IMR-90 (cell line): ENCODE data around the gene OTUD5. TPM values are rescaled to one million over a fixed set of nuclear protein-coding genes. Genes with fewer than 3 reads are reported as not detected.
A peak's percentile ranks its signal among the peaks of the same experiment; 100 is the strongest.

ENCODE experiments used
- ATAC-seq: fragments of 200-7000 bp; cut with Tn5 transposase; 2 replicates; pipeline ENCODE4 v1.9.1; 2020; ENCODE audit warnings: low read depth, mild to moderate bottlenecking, moderate library complexity
- BruUV-seq: library from RNA; stranded (reverse); fragments of 400-500 nt; replicated peaks from 2 replicates; lab custom pipeline; 2021; lab: Mats Ljungman, UMichigan
- CTCF ChIA-PET: fragments of 300-600 bp; formaldehyde crosslinking; extraction: SDS; loops from one replicate; lab custom pipeline; 2021; ENCODE audit warnings: antibody characterized with exemption; lab: Yijun Ruan, JAX
- POLR2A ChIA-PET: fragments of 300-600 bp; sonication (Branson Sonifier 250); formaldehyde crosslinking; loops from one replicate; lab custom pipeline; 2022; ENCODE audit warnings: antibody characterized with exemption; ENCODE audit not compliant: unreplicated experiment; lab: Charles Lee
- DNase-seq: peaks from one replicate; pipeline ENCODE4 v3.0.0; 2013
- H2AFZ ChIP-seq: replicated peaks from 2 replicates; pipeline ENCODE3; 2013; ENCODE audit warnings: low read length, mild to moderate bottlenecking; ENCODE audit not compliant: poor library complexity
- H2AK5ac ChIP-seq: 2 replicates; pipeline ENCODE4 v1.6.1; 2013; ENCODE audit warnings: low read depth, low read length, inconsistent platforms
- H2AK9ac ChIP-seq: replicated peaks from 2 replicates; pipeline ENCODE3; 2013; ENCODE audit warnings: mild to moderate bottlenecking, low read depth, low read length, moderate library complexity; ENCODE audit not compliant: poor library complexity
- H2BK120ac ChIP-seq: 2 replicates; pipeline ENCODE4 v1.6.1; 2013; ENCODE audit warnings: low read depth, low read length, inconsistent platforms
- H2BK15ac ChIP-seq: 3 replicates; pipeline ENCODE4 v1.6.1; 2013; ENCODE audit warnings: low read depth, low read length, inconsistent platforms
- H2BK20ac ChIP-seq: 2 replicates; pipeline ENCODE4 v1.6.1; 2013; ENCODE audit warnings: low read depth, mild to moderate bottlenecking, inconsistent platforms, low read length, moderate library complexity
- H2BK5ac ChIP-seq: 2 replicates; pipeline ENCODE4 v1.6.1; 2013; ENCODE audit warnings: mild to moderate bottlenecking, low read depth, low read length, inconsistent platforms; ENCODE audit not compliant: poor library complexity, severe bottlenecking
- H3K14ac ChIP-seq: replicated peaks from 2 replicates; pipeline ENCODE4 v1.6.1; 2013; ENCODE audit warnings: low read depth, low read length, inconsistent platforms
- H3K18ac ChIP-seq: 2 replicates; pipeline ENCODE4 v1.6.1; 2013; ENCODE audit warnings: low read depth, low read length, control low read depth
- H3K23ac ChIP-seq: 2 replicates; pipeline ENCODE4 v1.6.1; 2013; ENCODE audit warnings: low read depth, low read length, inconsistent platforms
- H3K27ac ChIP-seq: 2 replicates; pipeline ENCODE4 v1.5.1; 2013; ENCODE audit warnings: mild to moderate bottlenecking, control low read depth, low read length; ENCODE audit not compliant: insufficient read depth
- H3K27me3 ChIP-seq: 2 replicates; pipeline ENCODE4 v1.6.1; 2013; ENCODE audit warnings: low read length; ENCODE audit not compliant: control insufficient read depth, insufficient read depth
- H3K36me3 ChIP-seq: 2 replicates; pipeline ENCODE4 v1.6.1; 2013; ENCODE audit warnings: low read length, mixed read lengths; ENCODE audit not compliant: control insufficient read depth, insufficient read depth
- H3K4ac ChIP-seq: 2 replicates; pipeline ENCODE4 v1.6.1; 2013; ENCODE audit warnings: low read depth, low read length, inconsistent platforms
- H3K4me1 ChIP-seq: 2 replicates; pipeline ENCODE4 v1.6.1; 2013; ENCODE audit warnings: low read length, mixed read lengths; ENCODE audit not compliant: control insufficient read depth, insufficient read depth
- H3K4me2 ChIP-seq: 2 replicates; pipeline ENCODE4 v1.6.1; 2013; ENCODE audit warnings: low read depth, mild to moderate bottlenecking, control low read depth, low read length, moderate library complexity
- H3K4me3 ChIP-seq: 2 replicates; pipeline ENCODE4 v1.5.1; 2013; ENCODE audit warnings: low read depth, mild to moderate bottlenecking, control low read depth, low read length, moderate library complexity; ENCODE audit not compliant: insufficient read depth
- H3K56ac ChIP-seq: 2 replicates; pipeline ENCODE4 v1.6.1; 2013; ENCODE audit warnings: low read length, inconsistent platforms; ENCODE audit not compliant: insufficient read depth; ENCODE audit errors: extremely low read depth
- H3K79me1 ChIP-seq, 2 experiments: 2 replicates each; pipeline ENCODE4 v1.6.1; 2013; ENCODE audit warnings: low read length in 2 of 2, inconsistent platforms in 1 of 2, low read depth in 1 of 2
- H3K9ac ChIP-seq: 2 replicates; pipeline ENCODE4 v1.6.1; 2013; ENCODE audit warnings: low read depth, low read length, control low read depth
- H3K9me1 ChIP-seq: 2 replicates; pipeline ENCODE4 v1.6.1; 2013; ENCODE audit warnings: low read length, inconsistent platforms; ENCODE audit not compliant: insufficient read depth
- H3K9me3 ChIP-seq: 2 replicates; pipeline ENCODE4 v1.6.1; 2013; ENCODE audit warnings: low read length; ENCODE audit not compliant: control insufficient read depth, insufficient read depth
- H4K20me1 ChIP-seq: 2 replicates; pipeline ENCODE4 v1.6.1; 2013; ENCODE audit warnings: low read length, inconsistent platforms; ENCODE audit not compliant: insufficient read depth
- H4K5ac ChIP-seq: 2 replicates; pipeline ENCODE4 v1.6.1; 2013; ENCODE audit warnings: mild to moderate bottlenecking, low read depth, low read length, control low read depth
- H4K8ac ChIP-seq, 2 experiments: 2 replicates each; pipeline ENCODE4 v1.6.1; 2013; ENCODE audit warnings: low read depth in 2 of 2, low read length in 2 of 2, control low read depth in 1 of 2, inconsistent platforms in 1 of 2
- H4K91ac ChIP-seq: 2 replicates; pipeline ENCODE4 v1.6.1; 2013; ENCODE audit warnings: low read depth, low read length, inconsistent platforms; ENCODE audit not compliant: insufficient read depth
- BHLHE40 ChIP-seq: fragments of 150-350 bp; IDR thresholded peaks from 2 replicates; pipeline ENCODE4 v1.6.1; 2016; ENCODE audit warnings: mild to moderate bottlenecking, low read depth, low read length
- CEBPB ChIP-seq: IDR thresholded peaks from 2 replicates; pipeline ENCODE4 v1.6.1; 2012; ENCODE audit warnings: low read depth, low read length, improper control_type of control experiment
- CHD1 ChIP-seq: IDR thresholded peaks from 2 replicates; pipeline ENCODE4 v1.6.1; 2012; ENCODE audit warnings: low read depth, low read length, improper control_type of control experiment
- CTCF ChIP-seq: conservative IDR thresholded peaks from 2 replicates; pipeline ENCODE4 v1.5.1; 2012; ENCODE audit warnings: mild to moderate bottlenecking, low read depth, low read length, improper control_type of control experiment
- ELK1 ChIP-seq: fragments of 150-350 bp; IDR thresholded peaks from 2 replicates; pipeline ENCODE4 v1.6.1; 2016; ENCODE audit warnings: low read depth, mild to moderate bottlenecking, low read length, moderate library complexity, borderline replicate concordance
- FOS ChIP-seq: fragments of 150-350 bp; IDR thresholded peaks from 2 replicates; pipeline ENCODE4 v1.6.1; 2016; ENCODE audit warnings: low read depth, low read length
- MAFK ChIP-seq: IDR thresholded peaks from 2 replicates; pipeline ENCODE4 v1.6.1; 2012; ENCODE audit warnings: low read depth, low read length, improper control_type of control experiment
- MAZ ChIP-seq: IDR thresholded peaks from 2 replicates; pipeline ENCODE4 v1.6.1; 2012; ENCODE audit warnings: low read depth, mild to moderate bottlenecking, low read length, improper control_type of control experiment, moderate library complexity, borderline replicate concordance
- MXI1 ChIP-seq: IDR thresholded peaks from 2 replicates; pipeline ENCODE4 v1.6.1; 2012; ENCODE audit warnings: low read depth, mild to moderate bottlenecking, low read length, moderate library complexity, borderline replicate concordance
- NFE2L2 ChIP-seq: fragments of 150-350 bp; IDR thresholded peaks from 2 replicates; pipeline ENCODE4 v1.6.1; 2016; ENCODE audit warnings: low read depth, mild to moderate bottlenecking, low read length
- POLR2A ChIP-seq: IDR thresholded peaks from 2 replicates; pipeline ENCODE4 v1.6.1; 2012; ENCODE audit warnings: mild to moderate bottlenecking, low read depth, low read length
- RAD21 ChIP-seq: IDR thresholded peaks from 2 replicates; pipeline ENCODE4 v1.6.1; 2012; ENCODE audit warnings: low read length, improper control_type of control experiment
- RCOR1 ChIP-seq: IDR thresholded peaks from 2 replicates; pipeline ENCODE4 v1.6.1; 2012; ENCODE audit warnings: mild to moderate bottlenecking, low read length, improper control_type of control experiment; ENCODE audit not compliant: insufficient replicate concordance
- RFX5 ChIP-seq: IDR thresholded peaks from 2 replicates; pipeline ENCODE4 v1.8.0; 2012; ENCODE audit warnings: low read depth, mild to moderate bottlenecking, low read length, moderate library complexity
- SMC3 ChIP-seq: fragments of 150-350 bp; IDR thresholded peaks from 2 replicates; pipeline ENCODE4 v1.6.1; 2016; ENCODE audit warnings: low read depth, mild to moderate bottlenecking, antibody characterized with exemption, low read length, moderate library complexity
- USF2 ChIP-seq: fragments of 150-350 bp; IDR thresholded peaks from 2 replicates; pipeline ENCODE4 v1.6.1; 2017; ENCODE audit warnings: mild to moderate bottlenecking, antibody characterized with exemption, low read length, low read depth
- WGBS, 2 experiments: methylation state at CpG; one replicate each; pipeline versions ENCODE4 v1.1.5 to v1.1.7; 2013; ENCODE audit warnings: missing lambda C conversion rate in 2 of 2; ENCODE audit not compliant: insufficient read length in 1 of 2; ENCODE audit errors: extremely low coverage in 2 of 2; 5-methylcytosine and 5-hydroxymethylcytosine counted together
- dilution Hi-C: fragments of 300-500 bp; cut with HindIII; formaldehyde crosslinking; loops from one replicate; pipeline ENCODE4 v1.14.3; 2018; ENCODE audit warnings: low sequenced_read_pairs; ENCODE audit not compliant: unreplicated experiment
- in situ Hi-C: fragments of 300-500 bp; cut with MboI; formaldehyde crosslinking; loops from 3 replicates; pipeline ENCODE4 v1.14.3; 2019; ENCODE audit warnings: low sequenced_read_pairs, inconsistent platforms, mixed read lengths
- intact Hi-C: fragments of 100-400 bp; cut with micrococcal nuclease; formaldehyde crosslinking; loops from 2 replicates; pipeline ENCODE4 v1.10.0; 2022
- polyA plus RNA-seq, 3 experiments: library from polyadenylated mRNA; depleted of rRNA; stranded (reverse); fragments of >200 nt; gene quantifications; 2 replicates each; pipeline ENCODE4 v1.2.3, GENCODE V29; 2012; ENCODE audit warnings: low replicate concordance in 1 of 3
- total RNA-seq: library from RNA; depleted of rRNA; stranded (reverse); fragments of >200 nt; gene quantifications from 2 replicates; pipeline ENCODE4 v1.2.3, GENCODE V29; 2012

Gene OTUD5
- total and polyA plus RNA-seq, 2 of the 4 experiments (the other 2 are of a cell fraction): 30.6 to 50.4 TPM

- no TSS peak for BruUV-seq
- Histone ChIP-seq H3K14ac (no peak overlapping the region), H2AFZ (peak overlapping the region; percentile 84), H3K4me1 (no peaks in the 10 kb centered on the region), H3K9me3 (no peaks in the 10 kb centered on the region), H2BK20ac (no peak overlapping the region), H2BK120ac (no peak overlapping the region), H3K4ac (no peak overlapping the region), H4K91ac (no peak overlapping the region), H4K5ac (peak overlapping the region; percentile 49; the same call in 1 of the 2 replicates), H3K27me3 (no peaks in the 10 kb centered on the region), H2AK9ac (no peak overlapping the region), H3K23ac (no peak overlapping the region), H2BK5ac (no peak overlapping the region), H2BK15ac (no peak overlapping the region), H3K56ac (no peak overlapping the region), H3K27ac (no peak overlapping the region; the same call in 1 of the 2 replicates), H3K18ac (no peak overlapping the region), H3K9ac (peak overlapping the region; percentile 25; the same call in 1 of the 2 replicates), H3K9me1 (0 out of 2 replicates have a peak, but pooled peaks cover 7% of the 10 kb centered on the region), H3K36me3 (no peaks in the 10 kb centered on the region), H3K4me2 (peak overlapping the region; percentile 65), H2AK5ac (no peak overlapping the region), H4K8ac (peak overlapping the region; percentile 40 to 51; a peak in 1 of 4 replicates), H3K4me3 (peak overlapping the region; percentile 32), H4K20me1 (no peaks in the 10 kb centered on the region), H3K79me1 (peaks cover 0 to 8% of the 10 kb centered on the region in 2 experiments; a peak in 1 of 4 replicates)
- intact Hi-C loops (no loop called here), in situ Hi-C loops (no loop called here), dilution Hi-C loops (no loop called here)
- 31% methylated on average over 20 of the region's 35 CpGs; no CpG with 5 or more reads in 1 of the 2 experiments for WGBS, 2 experiments
- DNase-seq: no peak
- ATAC-seq: peak; percentile 39
- no peak for TF ChIP-seq CTCF
- TF ChIP-seq RCOR1: no peak
- no peak for TF ChIP-seq RAD21
- TF ChIP-seq RFX5: no peak
- no peak for TF ChIP-seq MXI1
- no peak for TF ChIP-seq MAZ
- no peak for TF ChIP-seq CEBPB
- TF ChIP-seq MAFK: no peak
- no peak for TF ChIP-seq USF2
- no peak for TF ChIP-seq FOS
- TF ChIP-seq NFE2L2: no peak
- no peak for TF ChIP-seq CHD1
- no peak for TF ChIP-seq BHLHE40
- no peak for TF ChIP-seq POLR2A
- TF ChIP-seq ELK1: no peak
- TF ChIP-seq SMC3: no peak
- CTCF ChIA-PET: interaction anchor here (0.6 kb wide), 1 partner anchor 195 kb away, joined by 4 read pairs; no protein-coding TSS in a partner anchor
- POLR2A ChIA-PET: interaction anchor here (0.6 kb wide), 1 partner anchor 66 kb away, joined by 3 read pairs; no protein-coding TSS in a partner anchor
These were observed 66.4 kb downstream of the OTUD5 start for GRCh38 chrX:48890934-48891401.
